GM12872 (cell line): ENCODE measurements around the gene IQGAP3.

Experiments
- TF ChIP-seq, protein P1 (sequence below): IDR thresholded peaks from 3 replicates; pipeline ENCODE4 v1.5.1; 2011; ENCODE audit warnings: low read depth, mild to moderate bottlenecking, low read length, moderate library complexity; ENCODE audit not compliant: insufficient read depth

Gene IQGAP3

DNA sequence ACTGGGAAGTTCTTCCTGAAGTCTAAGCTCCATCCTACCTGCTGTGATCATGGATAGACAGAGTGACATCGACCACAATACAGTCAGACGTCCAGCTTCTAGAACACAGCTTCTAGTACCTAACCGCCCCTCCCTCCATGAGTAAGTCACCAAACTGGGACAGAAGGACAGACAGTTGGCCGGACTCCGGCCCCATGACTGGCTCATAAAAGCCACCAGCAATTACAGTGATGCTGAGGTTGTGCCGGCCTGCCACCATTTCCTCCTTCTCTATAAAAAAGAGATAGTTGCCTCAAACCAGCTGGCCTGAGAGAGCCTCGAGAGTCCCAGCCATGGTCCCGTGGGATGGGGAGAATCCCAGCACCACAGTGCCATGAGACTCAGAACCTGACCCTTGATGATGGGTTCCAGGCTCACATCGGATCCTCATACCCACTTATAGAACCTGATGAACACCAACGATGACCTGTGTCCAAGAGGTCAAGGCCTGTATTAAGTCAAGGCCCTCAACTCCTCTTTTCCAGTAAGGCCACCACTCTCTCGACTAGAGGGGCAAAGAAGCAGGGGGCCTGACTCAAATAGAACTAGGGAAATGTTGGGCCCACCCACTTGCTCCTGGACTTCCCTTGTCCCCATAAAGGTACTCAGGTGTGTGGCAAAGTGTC, 75.2 kb downstream of the IQGAP3 start:
- TF ChIP-seq, protein P1, sequence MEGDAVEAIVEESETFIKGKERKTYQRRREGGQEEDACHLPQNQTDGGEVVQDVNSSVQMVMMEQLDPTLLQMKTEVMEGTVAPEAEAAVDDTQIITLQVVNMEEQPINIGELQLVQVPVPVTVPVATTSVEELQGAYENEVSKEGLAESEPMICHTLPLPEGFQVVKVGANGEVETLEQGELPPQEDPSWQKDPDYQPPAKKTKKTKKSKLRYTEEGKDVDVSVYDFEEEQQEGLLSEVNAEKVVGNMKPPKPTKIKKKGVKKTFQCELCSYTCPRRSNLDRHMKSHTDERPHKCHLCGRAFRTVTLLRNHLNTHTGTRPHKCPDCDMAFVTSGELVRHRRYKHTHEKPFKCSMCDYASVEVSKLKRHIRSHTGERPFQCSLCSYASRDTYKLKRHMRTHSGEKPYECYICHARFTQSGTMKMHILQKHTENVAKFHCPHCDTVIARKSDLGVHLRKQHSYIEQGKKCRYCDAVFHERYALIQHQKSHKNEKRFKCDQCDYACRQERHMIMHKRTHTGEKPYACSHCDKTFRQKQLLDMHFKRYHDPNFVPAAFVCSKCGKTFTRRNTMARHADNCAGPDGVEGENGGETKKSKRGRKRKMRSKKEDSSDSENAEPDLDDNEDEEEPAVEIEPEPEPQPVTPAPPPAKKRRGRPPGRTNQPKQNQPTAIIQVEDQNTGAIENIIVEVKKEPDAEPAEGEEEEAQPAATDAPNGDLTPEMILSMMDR = no peak

DNA sequence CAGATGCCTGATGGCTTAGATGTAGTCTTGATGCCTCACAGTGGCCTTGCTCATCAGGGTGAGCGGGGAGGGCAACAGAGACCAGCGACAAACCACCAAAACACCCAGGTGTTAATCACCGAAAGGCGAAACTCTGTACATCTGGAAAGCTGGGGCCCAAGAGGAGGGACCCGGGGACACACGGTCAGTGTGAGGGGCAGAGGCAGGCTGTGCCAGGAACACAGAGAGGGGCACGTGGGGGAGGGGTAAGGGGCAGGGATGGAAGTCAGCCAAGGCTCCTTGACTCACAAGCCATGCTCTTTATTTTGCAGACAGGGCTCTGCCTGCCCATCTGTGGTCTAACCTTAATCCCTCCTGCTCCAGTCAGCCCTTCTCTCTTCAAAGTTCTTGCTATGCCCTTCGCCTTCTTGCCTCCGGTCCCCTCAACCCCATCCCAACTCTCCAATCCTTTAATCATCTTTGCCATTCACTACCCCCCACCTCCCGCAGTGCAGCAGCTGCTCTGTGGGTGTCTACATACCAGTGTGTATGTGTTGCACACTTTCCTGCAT, 76.1 kb downstream of the IQGAP3 start:
- TF ChIP-seq, protein P1 = no peak

GRCh38 chr1:156495401-156496140, 76.8 kb downstream of the IQGAP3 start:
- TF ChIP-seq, protein P1 = no peak

GRCh38 chr1:156494309-156494895, 78.0 kb downstream of the IQGAP3 start:
- TF ChIP-seq, protein P1 = no peak

- TF ChIP-seq, protein P1 = no peak
These were observed 78.6 kb downstream of the IQGAP3 start for GRCh38 chr1:156493742-156494141.

- TF ChIP-seq, protein P1 = no peak
These were observed 79.2 kb downstream of the IQGAP3 start for GRCh38 chr1:156493154-156493631.

DNA sequence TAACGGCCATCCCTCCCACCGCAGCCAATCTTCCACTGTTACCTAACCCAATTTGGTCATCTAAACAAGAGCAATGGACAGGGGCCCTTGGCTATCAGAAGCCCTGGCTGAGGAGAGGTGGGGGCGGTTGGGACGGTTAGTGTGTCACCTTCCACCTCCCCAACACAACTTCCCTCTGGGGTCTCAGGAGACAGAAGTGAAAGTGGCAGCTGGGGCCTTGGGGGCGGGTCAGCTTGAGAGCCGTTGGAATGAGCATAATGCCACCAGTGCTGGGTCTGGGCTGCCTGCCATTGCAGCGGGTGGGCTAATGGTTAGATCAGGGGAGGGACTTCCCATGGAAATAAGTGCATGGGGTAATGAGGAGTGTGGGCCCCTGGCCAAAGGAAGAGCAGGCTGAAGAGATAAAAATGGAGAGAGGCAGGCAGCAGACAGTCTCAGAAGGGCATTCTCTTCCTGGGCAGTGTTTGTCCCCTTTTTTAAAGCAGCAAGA, 79.7 kb downstream of the IQGAP3 start:
- TF ChIP-seq, protein P1 = no peak
